Adrenal gland (tissue), 5 donors: ENCODE measurements around the gene GRID1.

Experiments
- CTCF ChIP-seq, 6 experiments: fragments of 450-650 bp in 4 of 6; fragments of 200-600 bp in 2 of 6; sonication (generic) in 1 of 6; IDR thresholded peaks; 1 replicate in 5 of 6; 2 replicates in 1 of 6; pipeline versions ENCODE4 v1.5.1 to v1.8.0; 2016 to 2021; ENCODE audit warnings: antibody characterized with exemption in 6 of 6, mild to moderate bottlenecking in 2 of 6, moderate library complexity in 1 of 6
- POLR2A ChIP-seq, 2 donors: fragments of 450-650 bp; IDR thresholded peaks; one replicate each; pipeline ENCODE4 v1.6.1; 2017; ENCODE audit warnings: antibody characterized with exemption in 2 of 2, mild to moderate bottlenecking in 2 of 2, moderate library complexity in 1 of 2
- donor health status: DM: no; HTN: no; CAD: no.

- no peak for TF ChIP-seq CTCF (IDR thresholded peaks at IDR 0.05)
- no peak for TF ChIP-seq POLR2A (IDR thresholded peaks at IDR 0.05)
Measured at GRCh38 chr10:86149257-86149656, 217.3 kb downstream of the GRID1 start.
